HG03521 (cell line): ENCODE measurements around the gene KAT2B.
"Not testable (repeated sequence)": the region's sequence is repeated elsewhere in the genome, so short reads cannot be mapped to it uniquely, and the experiment has no call there.

Experiments
- ATAC-seq: cut with Tn5 transposase; IDR thresholded peaks from one replicate; pipeline ENCODE4 v1.9.1; 2021; ENCODE audit warnings: mild to moderate bottlenecking, moderate library complexity; ENCODE audit not compliant: unreplicated experiment

Gene KAT2B

DNA sequence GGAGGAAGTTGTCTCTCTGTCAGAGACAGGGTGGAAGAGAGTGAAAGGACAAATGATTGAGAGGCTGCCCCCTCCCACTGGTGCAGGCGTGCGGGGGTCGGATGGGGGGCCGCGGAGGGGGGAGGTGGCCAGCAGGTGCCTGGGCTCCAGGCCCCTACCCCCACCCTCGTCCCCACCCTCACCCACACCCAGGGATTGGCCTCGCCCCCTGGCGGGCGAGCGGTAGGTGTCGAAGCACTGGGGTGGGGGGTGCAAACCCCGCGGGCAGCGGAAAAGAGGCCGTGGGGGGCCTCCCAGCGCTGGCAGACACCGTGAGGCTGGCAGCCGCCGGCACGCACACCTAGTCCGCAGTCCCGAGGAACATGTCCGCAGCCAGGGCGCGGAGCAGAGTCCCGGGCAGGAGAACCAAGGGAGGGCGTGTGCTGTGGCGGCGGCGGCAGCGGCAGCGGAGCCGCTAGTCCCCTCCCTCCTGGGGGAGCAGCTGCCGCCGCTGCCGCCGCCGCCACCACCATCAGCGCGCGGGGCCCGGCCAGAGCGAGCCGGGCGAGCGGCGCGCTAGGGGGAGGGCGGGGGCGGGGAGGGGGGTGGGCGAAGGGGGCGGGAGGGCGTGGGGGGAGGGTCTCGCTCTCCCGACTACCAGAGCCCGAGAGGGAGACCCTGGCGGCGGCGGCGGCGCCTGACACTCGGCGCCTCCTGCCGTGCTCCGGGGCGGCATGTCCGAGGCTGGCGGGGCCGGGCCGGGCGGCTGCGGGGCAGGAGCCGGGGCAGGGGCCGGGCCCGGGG is at the start of gene KAT2B:
KAT2B (plus strand) TSS at position 682 of the 783 bp plus-strand sequence; CDS start at position 714, 32 bp downstream.
- peak; percentile 60 for ATAC-seq

GRCh38 chr3:19994796-19995195 is 45.5 kb upstream of the KAT2B start:
- no peak for ATAC-seq

DNA sequence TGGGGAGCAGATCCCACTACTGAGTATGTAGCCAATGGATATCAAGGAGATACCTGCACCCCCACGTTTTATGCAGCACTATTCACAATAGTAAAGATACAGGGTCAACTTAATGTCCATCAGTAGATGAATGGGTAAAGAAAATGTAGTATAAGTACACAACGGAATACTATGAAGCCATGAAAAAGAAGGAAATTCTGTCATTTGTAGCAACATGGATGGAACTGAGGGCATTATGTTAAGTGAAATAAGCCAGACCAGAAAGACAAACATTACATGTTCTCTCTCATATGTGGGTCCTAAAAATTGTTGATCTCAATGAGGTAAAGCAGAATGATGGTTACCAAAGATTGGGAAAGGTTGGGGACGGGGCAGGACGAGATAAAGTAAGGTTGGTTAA is 42.7 kb upstream of the KAT2B start:
- no peak for ATAC-seq

DNA sequence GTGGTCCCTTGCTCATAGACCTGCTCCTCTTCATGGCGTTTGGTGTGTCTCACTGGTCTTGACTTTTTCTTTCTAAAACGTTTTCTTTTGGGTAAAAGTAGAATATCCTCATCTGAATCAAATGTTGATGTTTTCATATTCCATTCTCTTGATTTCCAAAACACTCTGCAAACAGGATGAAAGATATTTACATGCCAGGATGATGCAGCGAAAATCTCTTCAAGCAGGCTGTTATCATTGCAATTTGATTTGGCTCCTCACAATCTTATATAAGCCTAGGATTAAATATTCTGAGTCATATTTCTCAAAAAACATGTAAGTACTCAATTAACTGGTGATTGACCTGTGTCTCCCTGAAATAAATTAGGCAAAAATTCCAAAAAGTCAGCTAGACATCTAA is 38.3 kb upstream of the KAT2B start:
- ATAC-seq, result no peak

- ATAC-seq, result no peak
Observed at GRCh38 chr3:20007960-20008359, 32.3 kb upstream of the KAT2B start.

DNA sequence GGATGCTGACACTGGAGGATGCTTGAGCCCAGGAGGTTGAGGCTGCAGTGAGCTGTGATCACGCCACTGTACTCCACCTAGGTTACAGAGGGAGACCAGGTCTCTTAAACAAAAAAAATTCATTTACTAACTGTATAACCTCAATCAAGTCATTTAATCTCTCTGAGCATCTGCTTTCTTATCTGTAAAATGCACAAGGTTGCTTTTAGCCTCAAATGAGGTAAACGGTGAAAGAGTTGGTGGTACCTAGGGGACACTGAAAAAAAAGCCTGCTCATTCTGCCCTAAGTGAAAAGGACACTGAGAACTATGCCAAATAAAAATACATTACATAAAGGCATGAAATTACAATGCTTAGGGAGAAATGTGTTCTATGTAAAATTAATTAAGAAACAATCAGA is 31.6 kb upstream of the KAT2B start:
- ATAC-seq, result no peak

DNA sequence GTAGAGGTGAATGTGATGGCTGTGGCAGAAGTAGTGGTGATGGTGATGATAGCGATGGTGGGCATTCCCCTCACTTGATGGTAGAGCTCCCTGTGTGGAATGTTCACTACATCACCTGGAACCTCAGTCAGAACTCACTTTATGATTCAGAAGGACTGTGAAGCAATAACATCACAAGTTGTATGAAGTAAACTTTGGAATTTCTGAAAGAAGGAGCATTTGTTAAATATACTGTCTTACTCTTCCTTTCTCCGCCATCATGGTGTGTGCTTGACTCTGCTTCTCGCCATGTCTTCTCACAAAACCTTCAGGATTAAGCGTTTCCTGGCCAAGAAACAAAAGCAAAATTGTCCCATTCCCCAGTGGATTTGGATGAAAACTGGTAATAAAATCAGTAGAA is 28.1 kb upstream of the KAT2B start, which contains the start of gene PP2D1:
PP2D1 (minus strand) TSS at position 101 of the 400 bp plus-strand sequence. CDS start 192 bp downstream, outside the sequence.
- ATAC-seq, result no peak

GRCh38 chr3:20013396-20013795 is 26.9 kb upstream of the KAT2B start:
- ATAC-seq, result no peak

DNA sequence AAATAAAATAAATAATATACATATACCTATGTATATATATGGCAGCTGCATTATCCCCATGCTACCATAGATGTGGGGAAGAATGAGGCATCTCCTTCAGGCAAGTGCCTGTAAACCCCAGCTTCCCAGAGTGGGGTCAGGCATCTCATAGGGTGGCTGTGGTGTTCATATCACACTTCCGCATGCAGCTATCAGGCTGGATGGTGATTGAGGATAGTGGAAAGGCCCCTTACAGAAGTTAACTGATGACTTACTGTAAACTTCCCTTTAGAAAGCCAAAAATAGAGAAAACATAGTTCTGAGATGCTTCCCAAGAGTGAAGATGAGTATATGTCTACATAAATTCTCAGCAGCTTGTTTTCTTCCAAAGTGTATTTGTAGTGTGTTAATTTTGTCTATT is 24.7 kb upstream of the KAT2B start:
- no peak for ATAC-seq

DNA sequence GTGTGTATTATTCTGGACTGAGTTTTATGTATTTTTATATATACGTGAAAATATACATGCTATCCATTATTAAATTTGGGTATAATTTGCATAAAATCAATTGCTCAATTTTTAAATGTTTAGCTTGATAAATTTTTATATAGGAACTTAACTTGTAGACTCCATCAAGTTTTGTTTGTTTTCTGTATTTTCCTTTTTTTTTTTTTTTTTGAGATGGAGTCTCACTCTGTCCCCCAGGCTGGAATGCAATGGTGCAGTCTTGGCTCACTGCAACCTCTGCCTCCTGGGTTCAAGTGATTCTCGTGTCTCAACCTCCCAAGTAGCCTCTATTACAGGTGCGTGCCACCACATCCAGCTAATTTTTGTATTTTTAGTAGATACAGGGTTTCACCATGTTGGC is 24.2 kb upstream of the KAT2B start:
- ATAC-seq, result not testable (repeated sequence)

DNA sequence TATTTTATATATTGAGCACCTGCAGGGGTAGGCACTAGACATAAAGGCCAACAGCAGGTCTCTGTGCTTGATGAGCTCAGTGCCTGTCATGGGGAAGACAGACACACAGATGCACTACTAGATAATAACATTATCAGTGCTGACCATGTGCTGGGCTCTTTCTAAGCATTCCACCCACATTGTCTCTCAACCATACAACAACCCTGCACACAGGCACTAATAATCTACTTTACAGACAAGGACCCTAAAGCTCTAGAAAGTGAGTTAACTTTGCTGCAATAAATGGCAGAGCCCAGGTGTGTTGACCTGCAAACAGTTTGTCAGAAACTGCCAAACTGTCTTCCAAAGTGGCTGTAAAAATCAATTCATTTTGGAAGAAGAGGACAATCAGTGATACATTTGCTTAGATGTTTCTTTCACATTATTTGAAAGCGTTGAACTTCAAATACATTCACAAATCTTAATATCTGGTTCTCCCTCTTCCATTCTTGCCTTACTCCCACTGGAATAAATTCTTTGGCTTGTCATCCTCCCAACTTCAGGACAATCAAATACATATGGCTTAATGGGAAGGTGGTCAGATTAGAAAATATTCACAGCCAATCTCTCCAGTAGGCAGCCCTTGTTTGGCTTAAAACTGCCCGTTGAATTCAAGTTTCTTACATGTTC is 17.2 kb upstream of the KAT2B start:
- no peak for ATAC-seq

DNA sequence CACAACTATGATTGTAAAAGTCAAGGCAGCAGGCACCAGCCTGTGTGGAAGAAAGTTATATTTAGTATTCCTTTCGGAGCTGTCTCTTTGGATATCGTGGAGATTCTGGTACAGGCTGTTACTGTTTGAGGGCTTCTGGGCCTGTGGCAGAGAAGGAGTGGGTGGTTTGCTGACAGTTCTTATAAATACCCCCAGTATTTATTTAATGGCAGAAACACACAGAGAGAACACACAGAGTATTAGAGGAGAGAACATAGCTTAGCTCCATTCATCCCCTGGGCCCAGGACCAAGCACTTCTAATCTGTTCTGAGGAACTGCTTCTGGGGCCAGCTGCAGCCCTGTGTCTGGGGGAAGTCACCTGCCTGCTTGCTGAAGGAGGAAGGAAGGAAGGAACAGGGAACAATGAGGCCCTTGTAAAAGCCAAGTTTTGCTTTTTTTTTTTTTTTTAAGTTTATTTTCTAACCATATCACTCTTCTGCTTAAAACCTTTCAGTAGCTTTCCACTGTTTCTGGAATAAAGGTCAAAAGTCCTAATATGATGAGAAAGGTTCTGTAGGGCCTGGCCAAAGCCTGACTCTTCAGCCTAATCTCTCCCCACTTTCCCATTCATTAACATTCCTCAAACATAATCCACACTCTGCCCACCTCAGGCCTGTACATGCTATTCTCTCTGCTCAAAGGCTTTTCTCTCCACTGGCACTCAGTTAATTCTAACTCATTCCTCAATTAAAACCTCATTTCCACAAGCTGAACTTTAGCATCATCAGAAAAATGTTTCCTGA is 16.4 kb upstream of the KAT2B start:
- no peak for ATAC-seq

GRCh38 chr3:20027136-20027535 is 13.1 kb upstream of the KAT2B start:
- no peak for ATAC-seq

DNA sequence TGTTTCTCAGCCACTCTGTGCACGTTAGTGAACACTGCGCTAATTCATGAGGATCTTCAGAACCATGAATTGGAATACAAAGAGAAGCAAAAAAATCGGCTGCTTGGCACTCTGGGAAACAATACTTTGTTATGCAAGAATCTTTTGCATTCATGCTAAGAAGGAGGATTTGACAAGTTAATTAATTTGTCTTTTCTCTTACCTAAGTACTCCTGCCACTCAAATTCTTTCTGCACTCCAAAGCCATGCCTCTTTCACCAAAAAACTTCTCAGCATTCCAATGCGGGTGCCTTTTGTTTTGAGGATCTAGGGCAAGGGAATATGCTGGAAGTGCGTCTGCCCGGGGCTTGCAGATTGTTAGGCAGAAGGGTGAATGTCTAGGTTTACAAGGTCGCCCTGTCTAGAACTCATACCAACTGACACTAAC is 11.3 kb upstream of the KAT2B start:
- no peak for ATAC-seq

GRCh38 chr3:20031939-20032338 is 8.3 kb upstream of the KAT2B start:
- not testable (repeated sequence) for ATAC-seq

DNA sequence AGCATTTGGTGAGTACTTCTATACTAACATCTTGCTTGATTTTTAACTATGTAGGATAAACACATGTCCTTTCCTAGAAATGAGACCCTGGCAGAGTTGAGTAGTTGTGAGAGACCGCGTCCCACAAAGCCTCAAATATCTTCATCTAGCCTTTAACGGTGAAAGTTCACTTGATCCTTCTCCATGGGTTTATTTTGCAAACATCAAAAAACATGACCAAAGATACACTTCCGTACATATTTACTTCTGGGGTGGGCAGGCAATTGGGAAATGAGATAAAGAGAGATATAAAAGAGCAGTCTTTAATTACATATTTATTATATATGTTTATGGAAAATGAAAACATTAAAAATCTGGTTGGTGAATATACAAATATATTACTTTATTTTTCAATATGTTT is 5.2 kb upstream of the KAT2B start:
- ATAC-seq, result no peak

DNA sequence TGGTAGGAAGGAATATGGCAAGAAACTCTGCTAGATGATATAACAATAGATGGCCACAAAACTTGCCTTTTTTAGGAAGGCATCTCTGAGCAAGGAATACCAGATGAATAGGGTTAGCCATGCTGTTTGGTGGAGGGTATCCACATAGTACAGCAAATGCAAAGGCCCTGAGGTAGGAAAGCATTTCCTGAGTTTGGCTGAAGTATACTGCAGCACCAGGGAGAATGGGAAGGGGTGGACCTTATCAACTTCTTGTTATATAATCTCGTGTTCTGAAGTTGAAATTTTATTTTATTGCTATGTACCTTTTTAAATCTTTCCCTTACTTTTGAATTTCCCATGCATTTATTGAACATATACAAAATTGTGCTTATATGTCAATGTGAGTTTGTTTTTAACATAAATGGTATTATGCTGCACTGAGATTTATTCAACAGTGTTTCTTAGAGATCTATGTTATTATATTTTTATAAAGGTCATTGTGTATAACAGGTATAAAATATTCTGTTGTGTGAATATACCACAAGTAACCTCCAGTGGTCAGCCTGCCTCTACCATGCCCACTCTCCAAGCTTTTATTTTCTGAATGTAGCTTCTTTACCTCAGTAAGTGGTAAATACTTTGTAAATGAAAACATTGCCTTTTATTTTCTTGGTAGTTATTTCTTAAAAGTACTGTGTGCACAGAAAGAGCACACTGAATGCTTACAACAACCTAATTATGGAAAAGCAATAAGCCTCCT is 2.8 kb upstream of the KAT2B start:
- no peak for ATAC-seq

DNA sequence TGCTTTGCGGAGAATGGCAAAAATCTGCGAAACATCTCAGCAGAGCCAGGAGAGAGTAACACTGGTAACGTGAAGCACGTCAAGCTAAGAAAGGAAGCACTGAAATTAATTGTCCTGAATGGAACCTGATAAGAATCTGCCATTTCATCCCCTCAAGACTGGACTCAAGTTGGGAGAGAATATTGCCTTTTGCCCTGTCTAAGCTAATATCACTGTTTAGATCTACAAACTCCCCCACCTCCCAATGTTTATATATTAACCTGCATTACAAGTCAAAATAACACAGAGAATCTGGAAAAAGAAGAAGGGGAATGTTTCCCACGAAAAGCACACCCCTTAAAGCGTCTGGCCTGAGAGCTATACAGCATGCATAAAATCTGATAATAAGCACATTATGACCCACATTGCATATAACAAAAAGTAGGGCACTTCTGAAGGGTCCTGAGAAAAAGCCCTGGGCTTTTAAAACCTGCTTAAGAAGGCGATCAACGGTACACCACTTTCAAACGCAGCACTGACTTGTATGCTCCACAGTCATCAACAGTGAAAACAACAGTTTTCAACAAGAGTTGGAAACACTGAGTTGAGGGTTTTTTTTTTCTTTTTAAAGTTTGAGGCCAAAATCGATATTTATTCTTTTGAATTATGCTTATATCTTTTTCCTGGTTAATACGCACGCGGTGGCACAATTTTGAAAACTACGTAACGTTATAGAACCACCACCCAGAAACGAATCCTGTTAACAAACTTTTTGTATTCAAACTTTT is 1.4 kb upstream of the KAT2B start:
- ATAC-seq, result no peak

DNA sequence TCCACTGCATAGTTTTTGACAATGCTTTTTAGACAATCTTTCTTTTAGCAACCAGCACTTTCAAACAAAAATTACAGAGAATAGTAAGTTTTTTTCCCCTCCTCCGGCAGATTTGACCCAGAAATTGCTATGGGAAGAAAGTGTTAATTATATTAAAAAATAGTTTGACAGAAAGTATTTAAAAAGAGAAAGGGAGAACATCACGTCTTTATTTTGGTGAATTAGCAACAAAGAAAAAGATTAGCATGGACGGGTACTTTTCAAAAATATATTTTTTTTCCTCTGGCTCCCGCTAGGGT is 831 bp upstream of the KAT2B start:
- ATAC-seq, result no peak

DNA sequence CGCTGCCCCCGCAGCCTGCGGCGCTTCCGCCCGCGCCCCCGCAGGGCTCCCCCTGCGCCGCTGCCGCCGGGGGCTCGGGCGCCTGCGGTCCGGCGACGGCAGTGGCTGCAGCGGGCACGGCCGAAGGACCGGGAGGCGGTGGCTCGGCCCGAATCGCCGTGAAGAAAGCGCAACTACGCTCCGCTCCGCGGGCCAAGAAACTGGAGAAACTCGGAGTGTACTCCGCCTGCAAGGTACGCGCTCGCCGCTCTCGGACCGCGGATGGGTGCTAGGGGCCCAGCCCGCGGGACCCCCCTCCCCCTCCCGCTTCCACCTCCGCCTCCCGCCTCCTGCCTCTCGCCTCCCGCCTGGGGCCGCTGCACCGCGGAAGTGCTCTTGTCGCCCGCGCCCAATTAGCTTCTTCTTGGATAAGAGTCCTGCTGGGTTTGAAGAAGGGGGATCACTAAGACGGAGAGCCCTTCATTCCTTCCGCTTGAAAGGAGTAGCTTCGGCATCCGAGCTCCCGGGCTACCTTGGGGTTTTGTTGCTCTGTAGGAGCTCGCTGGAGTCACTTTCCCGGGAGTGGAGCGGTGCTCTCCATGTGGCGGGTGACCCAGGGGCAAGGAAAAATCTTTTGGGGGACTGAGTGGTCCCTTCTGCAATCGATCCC is 426 bp downstream of the KAT2B start:
- ATAC-seq, result peak; percentile 31
